Measurements from ENCODE around the gene PMIS2. TPM values are rescaled to one million over a fixed set of nuclear protein-coding genes. Genes with fewer than 3 reads are reported as not detected.
"Not testable (repeated sequence)": the region's sequence is repeated elsewhere in the genome, so short reads cannot be mapped to it uniquely, and the experiment has no call there.

PMIS2 gene
- total RNA-seq, 1 experiment from 2014 or later, result not detected

DNA sequence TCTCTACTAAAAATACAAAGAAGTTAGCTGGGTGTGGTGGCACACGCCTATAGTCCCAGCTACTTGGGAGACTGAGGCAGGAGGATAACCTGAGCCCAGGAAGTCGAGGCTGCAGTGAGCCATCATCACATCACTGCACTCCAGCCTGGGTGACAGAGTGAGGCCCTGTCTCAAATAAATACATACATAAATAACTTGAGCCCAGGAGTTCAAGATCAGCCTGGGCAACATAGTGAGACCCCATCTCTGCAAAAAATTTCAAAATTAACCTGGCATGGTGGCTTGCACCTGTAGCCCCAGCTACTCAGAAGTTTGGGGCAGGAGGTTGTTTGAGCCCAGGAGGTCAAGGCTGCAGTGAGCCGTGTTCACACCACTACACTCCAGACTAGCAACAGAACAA, 9.1 kb downstream of the PMIS2 start:
- not testable (repeated sequence) for H3K27me3 ChIP-seq; H3K36me3 ChIP-seq; H3K27ac ChIP-seq; H3K9me3 ChIP-seq (replicated peaks); H3K4me1 ChIP-seq; DNase-seq; H3K4me3 ChIP-seq

GRCh38 chr19:35595928-35596327, 10.0 kb downstream of the PMIS2 start:
- no peaks in the 10 kb centered on the region for H3K9me3 ChIP-seq (replicated peaks)
- H3K36me3 ChIP-seq, result no peaks in the 10 kb centered on the region
- no peak for DNase-seq
- no peak overlapping the region for H3K27ac ChIP-seq
- no peaks in the 10 kb centered on the region for H3K4me1 ChIP-seq
- H3K27me3 ChIP-seq, result 0 out of 2 replicates have a peak, but pooled peaks cover 4% of the 10 kb centered on the region
- H3K4me3 ChIP-seq, result no peak overlapping the region

DNA sequence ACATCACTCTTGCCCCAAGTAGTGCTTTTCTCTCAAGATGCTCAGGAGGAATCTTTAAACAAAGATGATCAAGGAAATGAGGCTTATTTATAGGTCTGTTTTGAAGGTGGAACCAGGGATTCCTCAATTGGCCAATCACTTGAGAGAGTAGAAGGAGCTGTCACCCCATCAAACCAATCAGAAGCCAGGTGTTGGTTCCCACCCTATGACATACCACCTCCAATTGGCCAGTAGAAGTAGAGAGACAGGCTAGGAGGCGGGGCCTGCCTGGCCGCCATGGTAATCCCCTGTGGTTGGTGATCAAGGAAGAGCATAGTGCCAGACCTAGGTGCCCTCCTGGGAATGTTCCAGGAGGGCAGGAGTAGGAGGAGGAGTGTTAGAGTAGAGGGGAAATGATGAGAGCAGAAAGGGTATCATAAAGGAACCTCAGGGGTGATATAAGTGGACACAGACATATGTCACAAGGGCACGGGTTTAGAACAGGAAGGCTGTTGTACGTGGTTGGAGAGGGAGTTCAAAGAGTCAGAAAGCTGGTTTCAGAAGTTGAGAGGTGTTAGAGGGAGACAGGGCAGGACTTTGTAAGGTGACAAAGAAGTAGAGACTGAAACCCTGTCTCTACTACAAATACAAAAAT, 10.5 kb downstream of the PMIS2 start:
- Histone ChIP-seq H3K4me1 (no peaks in the 10 kb centered on the region), H3K4me3 (no peak overlapping the region), H3K36me3 (no peaks in the 10 kb centered on the region), H3K27me3 (0 out of 2 replicates have a peak, but pooled peaks cover 4% of the 10 kb centered on the region), H3K9me3 (replicated peaks) (no peaks in the 10 kb centered on the region), H3K27ac (no peak overlapping the region)
- DNase-seq, result peak; percentile 42 to 67

DNA sequence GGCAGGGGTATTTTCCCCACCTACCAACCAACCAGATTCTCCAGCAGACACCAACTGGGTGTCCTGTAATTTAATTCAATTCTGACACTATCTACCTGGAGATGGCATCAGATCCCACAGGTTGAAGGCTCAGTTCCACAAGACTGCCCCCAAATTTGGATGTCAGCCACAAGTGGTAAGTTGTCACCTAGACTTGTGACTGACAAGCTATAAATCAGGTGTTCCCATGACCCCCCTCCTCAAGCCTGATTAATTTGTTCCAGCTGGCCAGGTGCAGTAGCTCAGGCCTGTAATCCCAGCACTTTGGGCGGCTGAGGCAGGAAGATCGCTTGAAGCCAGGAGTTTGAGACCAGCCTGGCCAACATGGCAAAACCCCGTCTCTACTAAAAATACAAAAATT, 16.0 kb downstream of the PMIS2 start:
- DNase-seq, result no peak

GRCh38 chr19:35604436-35604835, 18.5 kb downstream of the PMIS2 start:
- not testable (repeated sequence) for H3K27ac ChIP-seq, H3K27me3 ChIP-seq, H3K4me1 ChIP-seq, H3K36me3 ChIP-seq, DNase-seq, H3K4me3 ChIP-seq
- peaks cover 13% of the 10 kb centered on the region for H3K9me3 ChIP-seq (replicated peaks)

More for the DNA sequence above, 16.0 kb downstream of the PMIS2 start:
- H3K27me3 ChIP-seq, result 0 out of 2 replicates have a peak, but pooled peaks cover 4% of the 10 kb centered on the region
- no peaks in the 10 kb centered on the region for H3K36me3 ChIP-seq
- H3K9me3 ChIP-seq (replicated peaks), result peaks cover 2% of the 10 kb centered on the region
- H3K27ac ChIP-seq, result no peak overlapping the region
- H3K4me3 ChIP-seq, result no peak overlapping the region
- no peaks in the 10 kb centered on the region for H3K4me1 ChIP-seq

- H3K4me1 ChIP-seq, H3K36me3 ChIP-seq, DNase-seq, H3K27ac ChIP-seq, H3K4me3 ChIP-seq, H3K27me3 ChIP-seq: not testable (repeated sequence)
- H3K9me3 ChIP-seq (replicated peaks), result peaks cover 13% of the 10 kb centered on the region
Observed at GRCh38 chr19:35607170-35607569, 21.2 kb downstream of the PMIS2 start.

GRCh38 chr19:35607661-35608060, 21.7 kb downstream of the PMIS2 start:
- Histone ChIP-seq H3K9me3 (replicated peaks) (peaks cover 13% of the 10 kb centered on the region), H3K4me1 (no peaks in the 10 kb centered on the region), H3K4me3 (no peak overlapping the region), H3K36me3 (no peaks in the 10 kb centered on the region), H3K27me3 (no peaks in the 10 kb centered on the region), H3K27ac (no peak overlapping the region)
- no peak for DNase-seq

- Histone ChIP-seq H3K27ac (no peak overlapping the region), H3K4me3 (no peak overlapping the region)
Observed at GRCh38 chr19:35608251-35608650, 22.3 kb downstream of the PMIS2 start.

DNA sequence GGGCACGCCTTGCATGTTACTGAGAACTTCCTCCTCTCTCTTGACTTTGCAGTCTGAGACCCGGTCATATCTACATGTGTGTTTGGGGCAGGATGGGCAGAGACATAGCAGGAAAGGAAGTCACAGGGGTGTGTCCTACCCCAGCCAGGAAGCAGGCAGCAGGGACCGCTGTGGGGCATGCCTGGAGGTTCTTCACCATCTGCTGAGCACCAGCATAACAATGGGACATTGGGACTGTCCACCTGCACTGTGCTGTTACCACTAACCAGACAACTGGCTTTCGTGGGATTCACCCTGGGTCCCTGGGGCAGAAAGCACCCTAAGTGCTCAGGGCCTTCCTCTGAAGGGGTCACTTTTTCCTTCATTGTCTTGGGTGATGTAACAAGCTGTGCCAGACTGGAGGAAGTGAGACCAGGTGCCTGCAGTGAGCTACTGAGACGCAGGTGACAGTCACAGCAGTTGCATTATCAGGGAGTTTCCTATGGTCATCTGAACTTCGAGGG, 23.9 kb downstream of the PMIS2 start:
- Histone ChIP-seq H3K27me3 (no peaks in the 10 kb centered on the region), H3K9me3 (replicated peaks) (peaks cover 13% of the 10 kb centered on the region), H3K4me3 (no peak overlapping the region), H3K27ac (no peak overlapping the region), H3K36me3 (0 out of 2 replicates have a peak, but pooled peaks cover under 1% of the 10 kb centered on the region), H3K4me1 (no peaks in the 10 kb centered on the region)
- no peak for DNase-seq

More at GRCh38 chr19:35608251-35608650, 22.3 kb downstream of the PMIS2 start:
- no peaks in the 10 kb centered on the region for H3K36me3 ChIP-seq
- H3K27me3 ChIP-seq, result no peaks in the 10 kb centered on the region
- H3K4me1 ChIP-seq, result no peaks in the 10 kb centered on the region
- no peak for DNase-seq
- peaks cover 13% of the 10 kb centered on the region for H3K9me3 ChIP-seq (replicated peaks)

DNA sequence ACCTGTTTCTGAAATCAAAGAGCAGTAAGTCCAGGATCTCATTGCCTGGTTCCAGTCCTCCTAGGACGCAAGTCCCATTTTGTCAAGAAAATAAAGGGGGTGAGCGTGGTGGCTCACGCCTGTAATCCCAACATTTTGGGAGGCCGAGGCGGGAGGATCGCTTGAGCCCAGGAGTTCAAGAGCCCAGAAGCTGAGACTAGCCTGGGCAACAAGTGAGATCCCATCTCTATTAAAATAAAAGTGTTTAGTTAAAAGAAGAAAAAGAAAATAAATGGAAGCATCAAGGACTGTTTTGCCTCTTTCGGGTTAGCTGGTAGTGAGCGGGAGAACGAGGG, 26.2 kb downstream of the PMIS2 start:
- Histone ChIP-seq H3K4me1 (no peaks in the 10 kb centered on the region), H3K9me3 (replicated peaks) (peaks cover 8% of the 10 kb centered on the region), H3K4me3 (peak overlapping the region; percentile 86), H3K27ac (no peak overlapping the region), H3K36me3 (peaks cover 5% of the 10 kb centered on the region; the same call in 1 of the 2 replicates), H3K27me3 (no peaks in the 10 kb centered on the region)
- DNase-seq, result no peak

DNA sequence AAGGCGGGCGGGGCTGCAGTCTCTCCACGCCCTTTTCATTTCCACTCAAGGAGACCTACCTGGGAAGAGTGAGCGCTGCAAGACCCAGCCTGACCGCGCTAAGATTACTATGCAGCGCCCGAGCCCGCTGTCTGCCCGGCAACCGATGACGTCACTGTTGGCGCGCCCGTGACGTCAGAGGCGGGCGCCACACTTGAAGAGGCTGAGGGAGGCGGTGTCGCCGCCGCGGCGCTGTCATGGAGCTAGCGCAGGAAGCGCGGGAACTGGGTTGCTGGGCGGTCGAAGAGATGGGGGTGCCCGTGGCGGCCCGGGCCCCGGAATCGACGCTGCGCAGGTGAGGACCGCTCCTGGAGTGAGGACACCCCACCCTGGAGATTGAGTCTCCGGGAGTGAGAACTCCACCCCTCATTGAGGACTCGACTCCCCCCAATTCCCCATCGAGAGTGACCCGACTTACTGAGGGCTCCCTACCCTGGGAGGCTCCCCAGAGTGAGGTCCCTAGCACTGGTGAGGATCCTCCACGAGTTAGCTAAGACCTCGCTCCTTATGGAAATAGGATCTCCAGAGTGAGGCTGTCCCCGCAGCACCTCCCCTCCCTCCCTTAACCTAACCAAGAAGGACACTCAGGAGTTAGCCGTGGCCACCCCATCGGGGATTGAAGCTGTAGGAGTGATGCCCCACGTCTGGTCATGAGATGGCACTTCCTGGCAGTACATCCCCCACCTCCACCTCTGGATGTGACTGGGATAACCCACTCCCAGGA, 26.8 kb downstream of the PMIS2 start, which contains the start of gene HAUS5:
TSS of gene HAUS5 (plus strand) at position 177 of the 763 bp plus-strand sequence. CDS start at position 237, 60 bp downstream.
- H3K4me1 ChIP-seq, result no peaks in the 10 kb centered on the region
- no peaks in the 10 kb centered on the region for H3K27me3 ChIP-seq
- peak within 1 kb of the TSS; percentile 79 for H3K27ac ChIP-seq
- H3K9me3 ChIP-seq (replicated peaks), result peaks cover 4% of the 10 kb centered on the region; the same call in 1 of the 2 replicates
- H3K4me3 ChIP-seq, result peak within 1 kb of the TSS; percentile 86
- DNase-seq, result peak; percentile 93 to 95
- peaks cover 5% of the 10 kb centered on the region; the same call in 1 of the 2 replicates for H3K36me3 ChIP-seq

GRCh38 chr19:35613574-35613973, 27.6 kb downstream of the PMIS2 start:
- no peak overlapping the region for H3K4me3 ChIP-seq
- no peak overlapping the region for H3K27ac ChIP-seq
- H3K4me1 ChIP-seq, result no peaks in the 10 kb centered on the region
- H3K36me3 ChIP-seq, result peaks cover 5% of the 10 kb centered on the region; the same call in 1 of the 2 replicates
- H3K9me3 ChIP-seq (replicated peaks), result no peaks in the 10 kb centered on the region; the same call in 1 of the 2 replicates
- H3K27me3 ChIP-seq, result no peaks in the 10 kb centered on the region
- DNase-seq, result no peak

DNA sequence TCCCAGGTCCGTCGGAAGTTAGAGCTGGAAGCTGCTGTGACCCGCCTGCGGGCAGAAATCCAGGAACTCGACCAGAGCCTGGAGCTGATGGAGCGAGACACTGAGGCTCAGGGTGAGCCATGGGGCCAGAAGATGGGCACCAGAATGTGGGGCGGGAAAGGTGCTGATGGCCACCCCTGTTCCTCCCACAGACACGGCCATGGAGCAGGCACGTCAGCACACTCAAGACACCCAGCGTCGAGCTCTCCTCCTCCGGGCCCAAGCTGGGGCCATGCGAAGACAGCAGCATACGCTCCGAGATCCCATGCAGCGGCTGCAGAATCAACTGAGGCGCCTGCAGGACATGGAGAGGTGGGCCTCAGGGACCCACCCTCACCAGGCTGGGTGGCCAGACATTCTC, 29.1 kb downstream of the PMIS2 start:
- Histone ChIP-seq H3K4me1 (no peaks in the 10 kb centered on the region), H3K4me3 (no peak overlapping the region), H3K27me3 (no peaks in the 10 kb centered on the region), H3K9me3 (replicated peaks) (no peaks in the 10 kb centered on the region), H3K36me3 (peaks cover 5% of the 10 kb centered on the region; the same call in 1 of the 2 replicates), H3K27ac (no peak overlapping the region)
- no peak for DNase-seq

- no peak for DNase-seq
- Histone ChIP-seq H3K36me3 (peaks cover 10% of the 10 kb centered on the region; the same call in 1 of the 2 replicates), H3K9me3 (replicated peaks) (no peaks in the 10 kb centered on the region), H3K4me1 (no peaks in the 10 kb centered on the region), H3K4me3 (no peak overlapping the region), H3K27me3 (no peaks in the 10 kb centered on the region), H3K27ac (no peak overlapping the region)
Observed at GRCh38 chr19:35618857-35619256, 32.9 kb downstream of the PMIS2 start.

- DNase-seq, result no peak
- H3K4me3 ChIP-seq, result no peak overlapping the region
- no peak overlapping the region for H3K27ac ChIP-seq
- no peaks in the 10 kb centered on the region for H3K4me1 ChIP-seq
- no peaks in the 10 kb centered on the region for H3K27me3 ChIP-seq
- no peaks in the 10 kb centered on the region for H3K9me3 ChIP-seq (replicated peaks)
- H3K36me3 ChIP-seq, result peaks cover 10% of the 10 kb centered on the region; the same call in 1 of the 2 replicates
Observed at GRCh38 chr19:35619290-35619923, 33.4 kb downstream of the PMIS2 start.
